Measurements from ENCODE around the gene PSMD3.
"Not testable (repeated sequence)": the region's sequence is repeated elsewhere in the genome, so short reads cannot be mapped to it uniquely, and the experiment has no call there.

PSMD3 gene

DNA sequence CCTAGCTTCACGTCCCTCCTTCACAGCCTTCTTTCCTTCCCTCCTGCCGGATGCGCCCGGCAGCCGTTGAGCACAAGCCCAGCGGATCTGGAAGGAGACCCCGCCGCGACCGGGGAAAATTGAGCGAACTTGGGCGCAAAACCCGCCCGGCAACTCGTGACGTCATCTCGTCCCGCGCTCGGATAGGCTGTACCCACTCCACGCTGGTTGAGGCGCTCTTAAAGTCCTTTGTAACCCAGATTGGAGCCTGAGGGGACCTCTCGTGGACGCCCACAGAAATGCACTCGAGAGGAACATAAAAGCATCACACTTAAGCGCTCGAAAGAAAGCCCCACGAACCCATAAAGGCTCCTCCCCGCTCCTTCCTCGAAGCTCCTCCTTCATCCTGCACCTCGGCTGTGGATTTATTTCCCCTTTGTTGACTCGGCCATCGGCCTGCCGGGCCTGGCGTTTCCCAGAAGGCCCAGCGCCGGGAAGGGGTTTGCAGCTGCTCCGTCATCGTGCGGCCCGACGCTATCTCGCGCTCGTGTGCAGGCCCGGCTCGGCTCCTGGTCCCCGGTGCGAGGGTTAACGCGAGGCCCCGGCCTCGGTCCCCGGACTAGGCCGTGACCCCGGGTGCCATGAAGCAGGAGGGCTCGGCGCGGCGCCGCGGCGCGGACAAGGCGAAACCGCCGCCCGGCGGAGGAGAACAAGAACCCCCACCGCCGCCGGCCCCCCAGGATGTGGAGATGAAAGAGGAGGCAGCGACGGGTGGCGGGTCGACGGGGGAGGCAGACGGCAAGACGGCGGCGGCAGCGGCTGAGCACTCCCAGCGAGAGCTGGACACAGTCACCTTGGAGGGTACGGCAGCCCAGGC, at the start of gene PSMD3:
TSS of gene PSMD3 (plus strand) at position 457 of the 856 bp plus-strand sequence. CDS start at position 621, 164 bp downstream.
- peak; percentile 99 for DNase-seq

DNA sequence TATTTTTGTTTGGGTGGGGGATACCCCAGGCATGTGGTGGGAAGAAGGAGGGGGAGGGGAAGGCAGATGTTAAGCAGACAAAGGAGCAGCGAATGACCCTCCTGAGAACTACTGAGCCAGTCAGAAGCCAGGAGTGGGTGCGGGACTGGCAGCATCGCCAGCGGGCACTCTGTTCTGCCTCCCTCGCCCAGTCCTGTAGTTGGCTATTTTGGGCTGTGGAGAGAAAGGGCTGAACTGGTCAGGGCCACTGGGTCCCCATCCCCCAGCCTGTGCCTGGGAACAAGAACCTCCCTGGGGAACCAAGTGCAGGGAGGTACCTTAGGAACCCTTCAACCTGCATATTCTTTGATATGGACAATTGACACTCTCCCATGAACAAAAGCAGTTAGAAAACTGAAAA, 46.7 kb upstream of the PSMD3 start:
- DNase-seq: no peak

DNA sequence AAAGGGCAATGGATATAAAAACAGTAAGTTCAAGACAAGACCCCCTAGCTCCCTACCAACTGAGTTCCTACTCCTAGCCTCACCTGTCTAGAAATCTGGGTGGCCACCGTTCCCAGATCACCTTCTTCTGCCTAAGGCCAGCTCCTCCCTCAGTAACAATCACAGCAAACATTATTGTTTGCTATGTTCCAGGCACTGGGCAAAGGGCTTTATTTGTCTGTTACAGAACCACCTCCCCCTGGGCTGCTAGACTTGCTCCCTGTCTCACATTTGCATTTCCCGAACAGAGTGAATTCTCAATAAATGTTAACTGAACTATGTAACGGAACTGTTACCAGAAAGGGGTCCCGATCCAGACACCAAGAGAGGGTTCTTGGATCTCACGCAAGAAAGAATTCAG, 46.3 kb upstream of the PSMD3 start:
- DNase-seq: no peak

DNA sequence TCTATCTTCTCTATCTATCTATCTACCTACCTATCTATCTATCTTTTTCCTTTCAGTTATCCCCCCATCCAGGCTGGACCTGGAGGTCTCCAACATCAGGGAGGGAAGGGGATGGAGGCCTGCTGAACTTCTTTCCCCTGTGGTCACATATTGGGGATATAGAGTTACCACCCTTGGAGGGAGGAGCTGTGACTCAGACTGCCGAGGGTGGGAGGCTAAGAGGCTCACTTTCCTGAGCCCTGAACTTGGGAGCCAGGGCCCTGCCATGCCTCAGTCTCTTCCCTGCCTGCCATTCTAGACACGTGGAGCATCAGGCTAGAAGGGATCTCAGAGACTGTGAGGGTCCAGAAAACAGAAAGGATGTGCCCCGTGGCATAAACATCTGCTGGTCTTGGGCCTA, 44.7 kb upstream of the PSMD3 start:
- DNase-seq: no peak

DNA sequence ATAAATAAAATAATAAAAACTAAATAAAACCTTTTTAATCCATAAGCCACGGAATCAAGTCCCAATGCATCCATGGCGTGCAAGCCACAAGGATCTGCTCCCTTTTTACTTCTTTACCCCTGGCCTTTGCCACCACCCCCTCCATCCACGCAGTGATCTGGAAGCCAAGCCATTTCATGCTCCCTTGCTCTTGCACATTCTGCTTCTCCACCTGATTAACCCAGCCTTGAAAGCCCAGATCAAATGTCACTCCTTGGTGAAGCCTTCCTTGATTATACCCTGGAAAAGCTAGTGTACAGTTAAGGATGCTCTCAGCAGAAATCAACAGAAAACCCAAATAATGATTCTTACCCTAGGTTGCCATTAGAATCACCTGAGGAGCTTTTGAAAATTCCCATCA, 43.2 kb upstream of the PSMD3 start:
- peak; percentile 14 for DNase-seq

DNA sequence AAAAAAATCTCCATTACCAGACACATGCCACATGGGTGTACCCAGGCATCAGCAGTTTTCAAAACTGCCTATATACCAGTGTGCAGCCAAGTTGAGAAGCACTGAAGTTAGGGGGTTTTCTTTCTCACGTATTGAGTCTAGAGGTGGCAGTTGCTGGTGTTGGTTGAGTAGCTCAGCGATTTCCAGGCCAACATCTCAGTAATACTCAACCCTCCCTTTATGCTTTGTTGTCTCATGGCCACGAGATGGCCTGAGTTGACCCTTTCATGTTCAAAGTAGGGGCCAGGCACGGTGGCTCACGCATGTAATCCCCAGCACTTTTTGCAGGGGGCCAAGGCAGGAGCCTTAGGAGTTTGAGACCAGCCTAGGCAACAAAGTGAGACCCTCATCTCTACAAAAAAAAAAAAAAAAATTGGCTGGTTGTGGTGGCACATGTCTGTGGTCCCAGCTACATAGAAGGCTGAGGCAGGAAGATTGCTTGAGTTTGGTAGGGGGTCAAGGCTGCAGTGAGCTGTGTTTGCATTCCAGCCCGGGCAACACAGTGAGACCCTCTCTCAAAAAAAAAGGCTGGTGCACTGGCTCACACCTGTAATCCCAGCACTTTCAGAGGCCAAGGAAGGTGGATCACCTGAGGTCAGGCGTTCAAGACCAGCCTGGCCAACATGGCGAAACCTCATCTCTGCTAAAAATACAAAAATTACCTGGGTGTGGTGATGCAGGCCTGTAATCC, 42.3 kb upstream of the PSMD3 start:
- DNase-seq: no peak

DNA sequence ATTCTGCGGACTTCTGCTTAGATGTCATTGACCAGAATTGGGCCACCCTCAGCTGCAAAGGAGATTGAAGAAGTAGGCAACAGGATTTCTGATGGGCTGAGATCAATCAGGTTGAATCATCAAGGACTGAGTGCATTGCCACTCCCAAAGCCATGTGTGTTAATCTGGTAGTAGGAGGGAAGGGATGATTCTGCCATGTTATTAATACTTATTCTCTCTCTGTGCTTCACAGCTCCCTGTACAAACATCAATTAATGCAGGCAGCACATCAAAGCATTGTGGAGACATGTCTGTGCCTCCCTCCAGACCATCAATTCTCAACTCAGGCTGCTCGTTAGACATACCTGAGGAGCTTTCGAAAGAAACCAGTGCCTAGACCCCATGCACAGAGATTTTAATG, 41.5 kb upstream of the PSMD3 start:
- DNase-seq: no peak

DNA sequence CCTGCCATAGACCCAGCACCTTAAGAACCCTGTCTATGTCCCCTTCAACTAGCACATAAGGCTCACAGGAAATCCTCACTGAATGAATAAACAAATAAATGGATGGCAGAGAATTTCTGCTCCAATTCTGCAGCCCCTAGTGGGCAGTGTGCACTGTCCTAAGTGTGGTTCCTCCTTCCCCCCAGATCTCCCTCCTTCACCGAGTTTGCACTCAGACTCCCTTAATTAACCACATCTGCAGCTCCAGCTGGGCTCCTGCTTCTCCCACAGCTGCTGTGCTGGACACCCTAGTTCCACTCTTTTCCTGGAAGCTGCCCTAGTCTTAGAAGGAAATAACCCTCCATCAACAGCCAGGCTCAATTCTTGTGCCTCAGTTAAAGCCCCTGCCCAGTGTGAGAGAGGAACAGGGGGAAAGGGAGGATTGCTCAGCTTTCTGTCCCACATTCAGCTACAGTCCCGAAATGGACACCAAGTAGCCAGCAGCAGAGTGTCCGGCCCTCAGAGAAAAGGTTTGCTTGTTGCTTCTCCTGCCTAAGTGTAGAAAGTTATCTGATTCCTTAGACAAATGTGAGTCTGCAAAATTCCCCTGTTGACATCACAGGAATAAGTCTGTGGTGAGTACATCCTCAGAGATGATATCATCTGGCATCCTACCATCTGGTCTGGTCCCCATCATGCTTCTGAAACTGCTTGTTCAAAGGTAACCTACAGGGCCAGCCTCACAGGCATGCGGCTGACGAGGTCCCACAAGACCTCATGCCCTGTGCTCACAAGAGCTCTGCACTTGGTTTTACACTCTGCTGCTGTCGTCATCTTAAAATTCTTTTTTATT, 40.8 kb upstream of the PSMD3 start:
- DNase-seq: peak; percentile 48

DNA sequence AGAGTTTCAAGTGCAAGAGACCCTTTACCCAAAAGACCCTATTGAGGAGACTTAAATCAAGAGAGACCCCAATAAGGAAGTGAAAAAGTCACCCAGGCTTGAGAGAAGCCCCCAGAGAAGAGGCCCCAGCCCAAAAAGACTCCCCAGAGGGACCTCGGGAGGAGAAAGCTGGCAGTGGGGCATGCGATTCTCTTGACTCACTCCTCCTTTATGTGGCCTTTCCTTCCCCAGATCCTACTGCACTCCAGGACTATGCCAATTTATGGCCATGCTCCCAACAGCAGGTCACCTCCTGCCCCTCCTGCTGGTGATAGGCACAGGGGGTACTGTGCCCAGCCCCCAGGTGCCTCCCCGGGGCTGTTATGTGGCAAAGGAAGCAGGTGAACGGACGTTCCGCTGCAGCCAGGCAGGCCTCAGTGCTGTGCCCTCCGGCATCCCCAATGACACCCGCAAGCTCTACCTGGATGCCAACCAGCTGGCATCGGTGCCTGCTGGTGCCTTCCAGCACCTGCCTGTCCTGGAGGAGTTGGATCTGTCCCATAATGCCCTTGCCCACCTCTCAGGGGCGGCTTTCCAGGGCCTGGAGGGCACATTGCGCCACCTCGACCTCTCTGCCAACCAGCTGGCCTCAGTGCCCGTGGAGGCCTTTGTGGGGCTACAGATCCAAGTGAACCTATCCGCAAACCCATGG, 36.8 kb upstream of the PSMD3 start:
- no peak for DNase-seq

DNA sequence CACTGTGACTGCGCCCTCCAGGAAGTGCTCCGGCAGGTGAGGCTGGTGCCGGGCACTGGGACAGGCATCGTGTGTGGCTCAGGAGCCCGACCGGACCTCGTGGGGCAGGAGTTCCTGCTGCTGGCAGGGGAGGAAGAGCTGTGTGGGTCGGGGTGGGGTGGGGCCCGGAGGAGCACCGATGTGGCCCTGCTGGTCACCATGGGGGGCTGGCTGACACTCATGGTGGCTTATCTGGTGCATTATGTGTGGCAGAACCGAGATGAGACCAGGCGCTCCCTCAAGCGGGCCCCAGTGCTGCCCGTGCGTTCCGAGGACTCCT, 36.3 kb upstream of the PSMD3 start:
- no peak for DNase-seq

DNA sequence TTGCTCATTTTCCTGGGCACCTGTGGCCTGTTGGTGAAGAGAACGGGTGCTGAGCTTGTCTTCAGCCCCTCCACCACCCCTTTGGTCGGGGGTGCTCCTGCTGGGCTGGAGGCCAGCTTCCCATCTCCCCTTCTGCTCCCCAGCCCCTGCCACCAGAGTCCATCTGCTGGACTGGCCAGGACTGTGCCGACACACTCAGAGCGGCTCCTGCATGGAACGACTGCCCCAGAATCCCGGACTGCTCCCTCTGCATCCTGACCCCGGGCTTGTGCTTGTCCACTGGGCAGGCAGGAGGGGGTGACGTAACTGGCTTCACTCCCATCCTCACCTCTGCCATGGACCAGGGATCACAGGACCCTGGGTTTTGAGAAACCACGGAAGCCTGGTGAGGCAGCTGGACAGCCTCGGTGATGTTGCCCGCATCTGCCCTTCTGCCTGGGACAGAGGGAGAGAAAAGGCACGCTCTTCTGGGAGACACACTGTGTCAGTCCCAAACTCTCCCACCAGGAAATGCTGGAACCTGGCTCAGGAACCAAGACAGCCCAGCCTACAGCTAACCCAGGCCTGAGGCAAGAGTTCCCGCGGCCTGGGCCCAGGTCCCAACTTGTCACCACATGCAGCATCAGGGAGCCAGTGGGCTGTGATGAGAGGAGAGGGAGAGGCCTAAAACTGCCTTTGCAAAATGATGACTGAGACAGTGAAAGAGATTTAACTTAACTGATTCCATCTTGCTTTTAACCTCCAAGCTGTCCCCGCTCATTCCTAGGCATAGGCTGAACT, 33.9 kb upstream of the PSMD3 start:
- DNase-seq: no peak

DNA sequence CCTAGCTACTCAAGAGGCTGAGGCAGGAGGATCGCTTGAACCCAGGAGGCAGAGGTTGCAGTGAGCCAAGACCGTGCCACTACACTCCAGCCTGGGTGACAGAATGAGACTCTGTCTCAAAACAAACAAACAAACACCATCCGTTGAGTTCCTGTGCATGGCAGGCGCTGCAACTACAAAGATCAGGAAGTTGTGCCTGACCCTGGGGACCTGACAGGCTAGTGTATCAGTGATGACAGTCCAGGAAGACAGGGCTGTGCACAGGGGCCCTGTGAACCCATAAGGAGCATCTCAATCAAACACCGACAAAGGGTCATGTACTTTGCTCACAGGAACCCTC, 32.1 kb upstream of the PSMD3 start:
- not testable (repeated sequence) for DNase-seq

DNA sequence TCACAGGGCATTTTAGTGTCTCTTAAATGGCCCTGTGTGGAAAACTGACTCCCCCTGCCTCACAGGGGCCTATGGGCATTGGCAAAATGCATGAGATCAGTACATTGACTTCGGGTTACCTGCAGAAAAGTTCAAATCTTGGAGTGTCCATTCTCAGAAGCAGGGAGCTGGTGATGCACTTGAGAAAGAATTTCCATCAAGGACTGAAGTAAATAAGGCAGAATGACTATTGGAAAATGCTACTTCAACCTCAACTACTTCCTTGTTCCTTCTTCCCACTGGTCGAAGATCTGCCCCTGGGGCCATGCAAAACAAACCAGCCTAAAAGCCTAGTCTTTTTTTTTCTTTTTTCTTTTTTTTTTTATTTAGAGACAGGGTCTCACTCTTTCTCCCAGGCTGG, 31.6 kb upstream of the PSMD3 start:
- no peak for DNase-seq

DNA sequence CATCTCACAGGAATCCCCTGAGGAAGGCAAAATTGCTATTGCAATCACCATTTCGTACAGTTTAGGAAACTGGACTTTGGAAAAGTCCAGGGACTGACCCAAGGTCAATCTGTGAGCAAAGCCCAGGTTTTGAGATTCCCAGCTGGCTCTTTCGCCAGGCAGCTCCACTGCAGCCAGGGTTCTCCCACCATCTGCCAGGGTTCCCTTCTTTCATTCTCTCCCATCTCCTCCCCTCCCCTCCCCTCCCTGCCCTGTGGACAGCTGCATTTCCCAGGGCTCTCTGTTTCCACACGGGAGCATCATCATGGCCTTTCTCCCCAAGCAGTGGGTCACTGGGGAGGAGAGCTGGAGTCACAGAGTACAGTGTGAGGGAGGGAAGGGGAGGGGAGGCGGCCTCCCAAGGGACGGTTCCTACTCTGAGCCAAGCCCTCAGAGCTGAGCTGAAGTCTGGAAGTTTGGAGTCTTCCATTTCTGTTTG, 29.7 kb upstream of the PSMD3 start:
- DNase-seq: peak; percentile 35

DNA sequence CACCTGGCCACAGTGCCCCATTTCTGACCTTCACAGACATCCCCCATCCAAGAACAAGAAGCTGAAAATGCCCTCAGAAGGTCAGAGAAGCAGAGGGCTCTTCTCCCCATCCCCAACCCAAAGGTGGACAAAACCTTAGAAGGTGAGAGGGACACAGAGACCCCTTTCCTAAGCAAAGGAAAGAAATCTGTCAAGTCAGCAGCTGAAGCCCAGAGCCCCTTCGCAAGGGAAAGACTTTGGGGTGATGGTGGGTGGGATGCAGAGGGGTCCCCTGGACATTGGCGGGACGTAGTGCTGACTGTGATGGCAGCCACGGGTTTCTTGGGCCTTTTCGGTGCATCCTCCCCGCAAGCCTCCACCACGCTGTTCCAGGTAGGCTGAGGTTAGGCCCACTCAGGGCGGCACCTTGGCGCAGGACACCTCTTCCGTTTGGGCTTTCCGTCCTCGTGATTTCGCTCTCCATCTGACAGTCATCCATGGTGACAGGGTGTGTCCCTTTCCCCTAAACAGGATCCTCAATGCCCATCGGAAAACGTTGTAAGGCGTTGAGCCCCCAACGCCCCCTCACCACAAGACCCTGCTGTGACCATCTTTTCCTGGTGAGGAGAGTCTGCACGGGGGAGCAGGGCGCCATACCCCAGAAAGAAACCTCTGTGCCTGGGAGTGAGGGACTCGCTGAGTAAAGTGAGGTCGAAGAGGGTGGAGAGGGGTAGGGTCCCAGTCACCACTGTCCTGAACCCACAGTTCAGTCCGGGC, 28.5 kb upstream of the PSMD3 start:
- no peak for DNase-seq

DNA sequence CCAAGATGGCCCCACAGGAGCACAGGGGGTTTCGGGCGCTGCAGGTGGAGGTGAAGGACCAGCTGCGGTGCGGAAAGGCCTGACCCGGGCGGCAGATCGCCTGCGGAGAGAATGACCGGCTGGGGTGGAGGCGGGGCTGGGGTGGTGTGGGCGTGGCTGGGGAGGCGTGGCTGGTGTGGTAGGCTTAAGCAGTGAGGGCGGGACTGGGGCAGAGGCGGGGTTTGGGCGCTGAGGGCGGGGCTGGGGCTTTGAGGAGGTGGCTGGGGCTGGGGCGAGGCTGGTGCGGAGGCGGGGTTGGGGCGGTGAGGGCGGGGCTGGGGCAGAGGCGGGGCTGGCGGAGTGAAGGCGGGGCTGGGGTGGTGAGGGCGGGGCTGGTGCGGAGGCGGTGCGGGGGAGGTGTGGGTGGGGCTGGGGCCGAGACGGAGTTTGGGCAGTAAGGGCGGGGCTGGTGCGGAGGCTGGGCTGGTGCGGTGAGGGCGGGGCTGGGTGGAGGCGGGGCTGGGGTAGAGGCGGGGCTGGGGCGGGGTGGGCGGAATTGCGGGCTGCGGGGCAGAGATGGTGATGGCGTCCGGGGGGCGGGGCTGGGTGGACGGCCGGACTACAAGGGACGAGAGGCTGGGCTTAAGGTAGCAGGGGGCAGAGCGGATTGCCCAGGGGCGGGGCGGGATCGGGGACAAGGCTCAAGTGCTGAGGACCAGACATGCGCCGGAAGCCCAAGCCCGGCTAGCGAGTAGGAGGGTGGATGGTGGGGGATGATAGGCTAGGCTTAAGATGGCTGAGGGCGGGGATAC, 27.7 kb upstream of the PSMD3 start:
- peak; percentile 88 for DNase-seq

DNA sequence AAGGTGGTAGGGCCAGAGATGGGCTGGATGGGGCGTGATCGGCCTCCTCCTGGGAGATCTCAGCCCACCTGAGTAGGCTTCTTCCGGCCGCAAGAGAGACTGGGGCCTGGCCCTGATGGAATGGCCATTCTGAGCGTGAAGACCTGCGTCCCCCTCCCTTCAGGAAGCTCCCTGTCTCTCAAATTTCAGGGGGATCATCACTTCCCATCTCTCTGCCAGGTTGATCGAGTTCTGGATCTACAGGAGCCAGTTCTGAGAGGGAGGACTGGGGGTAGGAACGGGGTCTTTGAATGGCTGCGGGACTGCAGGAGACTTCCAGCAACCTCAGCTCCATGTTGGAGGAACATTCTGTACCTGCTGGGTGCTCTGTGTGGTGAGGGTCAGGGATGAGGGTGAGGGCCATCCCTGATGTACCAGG, 27.1 kb upstream of the PSMD3 start:
- DNase-seq: no peak

DNA sequence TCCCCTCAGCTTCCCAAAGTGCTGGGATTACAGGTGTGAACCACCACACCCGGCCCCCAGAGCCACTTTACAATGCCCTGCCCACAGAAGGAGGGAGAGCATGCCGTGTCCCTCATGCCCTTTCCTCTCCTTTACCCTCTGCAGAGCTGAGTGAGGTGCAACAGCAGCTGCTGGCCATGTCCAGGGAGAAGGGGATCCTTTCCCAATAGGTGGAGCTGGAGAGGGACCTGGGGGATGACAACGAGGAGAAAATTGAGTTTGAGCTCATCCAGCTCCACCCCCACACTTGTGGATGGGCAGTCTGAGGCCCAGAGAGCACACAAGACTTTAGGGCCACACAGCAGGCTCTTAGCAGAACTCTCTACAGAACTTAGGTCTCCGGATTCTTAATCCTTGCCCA, 25.7 kb upstream of the PSMD3 start:
- DNase-seq: no peak

DNA sequence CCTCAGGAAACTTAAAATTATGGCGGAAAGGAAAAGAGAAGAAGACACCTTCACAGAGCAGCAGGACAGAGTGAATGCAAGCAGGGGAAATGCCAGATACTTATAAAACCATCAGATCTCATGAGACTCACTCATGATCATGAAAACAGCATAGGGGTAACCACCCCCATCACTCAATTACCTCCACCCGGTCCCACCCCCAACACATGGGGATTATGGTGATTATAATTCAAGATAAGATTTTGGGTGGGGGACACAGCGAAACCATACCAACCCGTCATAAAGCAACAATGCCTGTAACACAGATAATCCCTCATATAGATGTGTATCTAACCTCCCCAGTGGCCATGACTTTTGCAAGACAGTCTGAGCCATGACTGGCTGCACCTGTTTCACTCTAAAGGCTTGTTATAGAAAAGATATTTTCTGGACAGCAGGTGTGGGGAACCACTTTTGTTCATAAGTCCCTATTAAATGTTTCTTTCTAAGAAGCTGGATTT, 24.8 kb upstream of the PSMD3 start:
- no peak for DNase-seq

DNA sequence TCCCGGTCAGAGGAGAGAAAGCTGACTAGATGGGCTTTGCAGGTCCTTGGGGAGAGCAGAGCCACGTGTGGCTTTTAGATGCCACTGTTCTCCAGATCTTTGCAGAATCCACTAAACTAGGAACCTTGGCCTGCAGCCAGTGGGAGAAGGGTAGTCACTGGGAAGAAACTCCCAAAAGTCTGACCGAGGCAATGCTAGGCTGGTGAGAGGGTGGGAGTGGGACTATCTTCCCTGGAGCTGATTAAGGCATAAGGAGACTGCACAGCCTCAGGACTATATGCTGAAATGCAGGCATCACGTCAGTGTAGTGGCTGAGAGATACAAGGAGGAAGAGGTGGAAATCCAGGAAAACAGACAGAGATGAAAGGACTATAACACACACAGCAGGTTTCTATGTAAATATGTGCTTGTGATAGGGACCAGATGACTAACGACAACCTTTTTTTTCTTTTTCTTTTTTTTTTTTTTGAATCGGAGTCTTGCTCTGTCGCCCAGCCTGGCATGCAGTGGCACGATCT, 20.0 kb upstream of the PSMD3 start:
- DNase-seq: no peak
